ENCODE measurements around the gene GPR33. TPM values are rescaled to one million over a fixed set of nuclear protein-coding genes. Genes with fewer than 3 reads are reported as not detected.

The GPR33 gene, protein sequence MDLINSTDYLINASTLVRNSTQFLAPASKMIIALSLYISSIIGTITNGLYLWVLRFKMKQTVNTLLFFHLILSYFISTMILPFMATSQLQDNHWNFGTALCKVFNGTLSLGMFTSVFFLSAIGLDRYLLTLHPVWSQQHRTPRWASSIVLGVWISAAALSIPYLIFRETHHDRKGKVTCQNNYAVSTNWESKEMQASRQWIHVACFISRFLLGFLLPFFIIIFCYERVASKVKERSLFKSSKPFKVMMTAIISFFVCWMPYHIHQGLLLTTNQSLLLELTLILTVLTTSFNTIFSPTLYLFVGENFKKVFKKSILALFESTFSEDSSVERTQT
- polyA plus RNA-seq (2013, experiment 1 of 2) = not detected
- polyA plus RNA-seq (2013, experiment 2 of 2) = not detected

GRCh38 chr14:31487886-31488285, at the start of gene GPR33:
GPR33 (minus strand) TSS chr14:31488039; CDS start chr14:31483965, 4,074 bp downstream.
- H3K4me3 ChIP-seq (ENCODE audit: low read length) = no peak within 1 kb of the TSS
- no peaks in the 10 kb centered on the region for H3K9me3 ChIP-seq (ENCODE audit: insufficient read depth, low read depth, low read length)
- H3K27ac ChIP-seq (ENCODE audit: low read depth, low read length) = no peak within 1 kb of the TSS
- no peaks in the 10 kb centered on the region for H3K27me3 ChIP-seq (ENCODE audit: insufficient read depth, low read length)
- no peaks in the 10 kb centered on the region for H3K4me1 ChIP-seq (ENCODE audit: insufficient read depth, low read length)
- 94% methylated on average over 1 of the region's 1 CpG for WGBS
- H3K9ac ChIP-seq (ENCODE audit: low read depth, low read length) = no peak within 1 kb of the TSS
- H3K36me3 ChIP-seq (ENCODE audit: insufficient read depth, low read length) = no peaks in the 10 kb centered on the region

- Histone ChIP-seq H3K4me1 (ENCODE audit: insufficient read depth, low read length) (no peaks in the 10 kb centered on the region), H3K9me3 (ENCODE audit: insufficient read depth, low read depth, low read length) (no peaks in the 10 kb centered on the region), H3K4me3 (ENCODE audit: low read length) (no peak overlapping the region), H3K9ac (ENCODE audit: low read depth, low read length) (no peak overlapping the region), H3K27ac (ENCODE audit: low read depth, low read length) (no peak overlapping the region), H3K27me3 (ENCODE audit: insufficient read depth, low read length) (no peaks in the 10 kb centered on the region), H3K36me3 (ENCODE audit: insufficient read depth, low read length) (no peaks in the 10 kb centered on the region)
- 90% methylated on average over 4 of the region's 5 CpGs for WGBS
Measured at GRCh38 chr14:31536201-31536960, 48.5 kb upstream of the GPR33 start.

GRCh38 chr14:31530136-31530535, 42.3 kb upstream of the GPR33 start:
- 86% methylated on average over 6 of the region's 7 CpGs for WGBS
- Histone ChIP-seq H3K9ac (ENCODE audit: low read depth, low read length) (no peak overlapping the region), H3K27ac (ENCODE audit: low read depth, low read length) (no peak overlapping the region), H3K4me3 (ENCODE audit: low read length) (no peak overlapping the region), H3K27me3 (ENCODE audit: insufficient read depth, low read length) (no peaks in the 10 kb centered on the region), H3K36me3 (ENCODE audit: insufficient read depth, low read length) (no peaks in the 10 kb centered on the region), H3K4me1 (ENCODE audit: insufficient read depth, low read length) (no peaks in the 10 kb centered on the region), H3K9me3 (ENCODE audit: insufficient read depth, low read depth, low read length) (no peaks in the 10 kb centered on the region)

DNA sequence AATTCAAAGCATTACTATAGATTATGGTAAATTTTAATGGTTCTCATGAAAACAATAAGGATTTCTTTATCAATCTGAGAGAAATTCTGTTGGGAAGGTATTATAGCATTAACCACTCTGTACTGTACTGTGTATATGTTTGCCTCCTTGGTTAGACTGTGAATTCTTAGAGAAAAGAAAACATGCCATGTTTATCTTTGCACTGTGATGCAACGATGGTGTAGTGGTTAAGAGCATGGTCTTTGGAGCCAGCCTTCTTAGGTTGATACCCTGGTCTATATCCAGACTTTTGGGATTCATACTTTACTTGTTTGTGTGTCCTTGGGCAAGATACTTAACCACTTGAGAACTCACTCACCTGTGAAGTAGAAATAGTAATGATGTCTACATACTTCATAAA, 41.2 kb upstream of the GPR33 start:
- no peaks in the 10 kb centered on the region for H3K9me3 ChIP-seq (ENCODE audit: insufficient read depth, low read depth, low read length)
- no peak overlapping the region for H3K9ac ChIP-seq (ENCODE audit: low read depth, low read length)
- H3K4me1 ChIP-seq (ENCODE audit: insufficient read depth, low read length) = no peaks in the 10 kb centered on the region
- no peak overlapping the region for H3K27ac ChIP-seq (ENCODE audit: low read depth, low read length)
- no peak overlapping the region for H3K4me3 ChIP-seq (ENCODE audit: low read length)
- 89% methylated on average over 1 of the region's 1 CpG for WGBS
- H3K36me3 ChIP-seq (ENCODE audit: insufficient read depth, low read length) = no peaks in the 10 kb centered on the region
- H3K27me3 ChIP-seq (ENCODE audit: insufficient read depth, low read length) = no peaks in the 10 kb centered on the region

- Histone ChIP-seq H3K4me1 (ENCODE audit: insufficient read depth, low read length) (no peaks in the 10 kb centered on the region), H3K4me3 (ENCODE audit: low read length) (no peak overlapping the region), H3K9me3 (ENCODE audit: insufficient read depth, low read depth, low read length) (no peaks in the 10 kb centered on the region), H3K27ac (ENCODE audit: low read depth, low read length) (no peak overlapping the region), H3K27me3 (ENCODE audit: insufficient read depth, low read length) (no peaks in the 10 kb centered on the region), H3K36me3 (ENCODE audit: insufficient read depth, low read length) (no peaks in the 10 kb centered on the region), H3K9ac (ENCODE audit: low read depth, low read length) (no peak overlapping the region)
- WGBS = 99% methylated on average over 8 of the region's 8 CpGs
Measured at GRCh38 chr14:31527546-31527945, 39.7 kb upstream of the GPR33 start.

GRCh38 chr14:31527087-31527486, 39.2 kb upstream of the GPR33 start:
- Histone ChIP-seq H3K4me1 (ENCODE audit: insufficient read depth, low read length) (no peaks in the 10 kb centered on the region), H3K27me3 (ENCODE audit: insufficient read depth, low read length) (no peaks in the 10 kb centered on the region), H3K9ac (ENCODE audit: low read depth, low read length) (no peak overlapping the region), H3K4me3 (ENCODE audit: low read length) (no peak overlapping the region), H3K27ac (ENCODE audit: low read depth, low read length) (no peak overlapping the region), H3K36me3 (ENCODE audit: insufficient read depth, low read length) (no peaks in the 10 kb centered on the region), H3K9me3 (ENCODE audit: insufficient read depth, low read depth, low read length) (no peaks in the 10 kb centered on the region)
- 95% methylated on average over 33 of the region's 33 CpGs for WGBS

GRCh38 chr14:31510855-31511254, 23.0 kb upstream of the GPR33 start:
- Histone ChIP-seq H3K27ac (ENCODE audit: low read depth, low read length) (no peak overlapping the region), H3K4me1 (ENCODE audit: insufficient read depth, low read length) (no peaks in the 10 kb centered on the region), H3K4me3 (ENCODE audit: low read length) (no peak overlapping the region), H3K9me3 (ENCODE audit: insufficient read depth, low read depth, low read length) (no peaks in the 10 kb centered on the region), H3K36me3 (ENCODE audit: insufficient read depth, low read length) (no peaks in the 10 kb centered on the region), H3K27me3 (ENCODE audit: insufficient read depth, low read length) (no peaks in the 10 kb centered on the region), H3K9ac (ENCODE audit: low read depth, low read length) (no peak overlapping the region)
- WGBS = no CpG with 5 or more reads among the region's 1 CpG

DNA sequence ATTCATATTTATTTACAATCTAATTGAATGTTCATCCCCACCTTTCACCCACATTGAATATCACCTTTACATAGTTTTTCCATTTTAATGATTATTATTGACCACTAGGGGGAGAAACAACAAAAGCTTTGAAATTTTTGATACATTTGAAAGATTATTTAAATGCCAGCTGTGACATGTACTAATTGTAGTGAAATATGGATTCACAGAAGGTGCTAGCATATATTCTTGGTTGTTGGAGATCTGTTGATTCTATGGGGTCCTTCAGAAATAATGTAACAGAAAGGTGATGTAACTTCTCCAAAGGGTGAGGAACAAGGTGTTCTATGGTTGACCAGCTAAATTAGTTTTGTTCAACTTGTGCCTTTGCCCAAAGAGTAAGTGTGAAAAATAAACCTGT, 22.4 kb upstream of the GPR33 start:
- Histone ChIP-seq H3K4me1 (ENCODE audit: insufficient read depth, low read length) (no peaks in the 10 kb centered on the region), H3K27me3 (ENCODE audit: insufficient read depth, low read length) (no peaks in the 10 kb centered on the region), H3K27ac (ENCODE audit: low read depth, low read length) (no peak overlapping the region), H3K9ac (ENCODE audit: low read depth, low read length) (no peak overlapping the region), H3K4me3 (ENCODE audit: low read length) (no peak overlapping the region), H3K36me3 (ENCODE audit: insufficient read depth, low read length) (no peaks in the 10 kb centered on the region), H3K9me3 (ENCODE audit: insufficient read depth, low read depth, low read length) (no peaks in the 10 kb centered on the region)

- Histone ChIP-seq H3K27ac (ENCODE audit: low read depth, low read length) (no peak overlapping the region), H3K36me3 (ENCODE audit: insufficient read depth, low read length) (no peaks in the 10 kb centered on the region), H3K4me3 (ENCODE audit: low read length) (no peak overlapping the region), H3K9me3 (ENCODE audit: insufficient read depth, low read depth, low read length) (no peaks in the 10 kb centered on the region), H3K9ac (ENCODE audit: low read depth, low read length) (no peak overlapping the region), H3K4me1 (ENCODE audit: insufficient read depth, low read length) (no peaks in the 10 kb centered on the region), H3K27me3 (ENCODE audit: insufficient read depth, low read length) (no peaks in the 10 kb centered on the region)
- 84% methylated on average over 5 of the region's 5 CpGs for WGBS
Measured at GRCh38 chr14:31508135-31508534, 20.3 kb upstream of the GPR33 start.

- H3K27me3 ChIP-seq (ENCODE audit: insufficient read depth, low read length) = no peaks in the 10 kb centered on the region
- H3K4me3 ChIP-seq (ENCODE audit: low read length) = no peak overlapping the region
- no peaks in the 10 kb centered on the region for H3K9me3 ChIP-seq (ENCODE audit: insufficient read depth, low read depth, low read length)
- no peaks in the 10 kb centered on the region for H3K36me3 ChIP-seq (ENCODE audit: insufficient read depth, low read length)
- no peak overlapping the region for H3K9ac ChIP-seq (ENCODE audit: low read depth, low read length)
- no peak overlapping the region for H3K27ac ChIP-seq (ENCODE audit: low read depth, low read length)
- WGBS = no CpG with 5 or more reads among the region's 1 CpG
- no peaks in the 10 kb centered on the region for H3K4me1 ChIP-seq (ENCODE audit: insufficient read depth, low read length)
Measured at GRCh38 chr14:31505411-31505810, 17.6 kb upstream of the GPR33 start.

- no peak overlapping the region for H3K4me3 ChIP-seq (ENCODE audit: low read length)
- 84% methylated on average over 2 of the region's 2 CpGs for WGBS
- H3K27me3 ChIP-seq (ENCODE audit: insufficient read depth, low read length) = no peaks in the 10 kb centered on the region
- no peak overlapping the region for H3K27ac ChIP-seq (ENCODE audit: low read depth, low read length)
- H3K9ac ChIP-seq (ENCODE audit: low read depth, low read length) = no peak overlapping the region
- H3K4me1 ChIP-seq (ENCODE audit: insufficient read depth, low read length) = no peaks in the 10 kb centered on the region
- no peaks in the 10 kb centered on the region for H3K36me3 ChIP-seq (ENCODE audit: insufficient read depth, low read length)
- H3K9me3 ChIP-seq (ENCODE audit: insufficient read depth, low read depth, low read length) = no peaks in the 10 kb centered on the region
Measured at GRCh38 chr14:31501870-31502269, 14.0 kb upstream of the GPR33 start.
